ENCODE measurements around the gene HBZ.
"Not testable (repeated sequence)": the region's sequence is repeated elsewhere in the genome, so short reads cannot be mapped to it uniquely, and the experiment has no call there.

Gene HBZ

GRCh38 chr16:173211-173854 lies 20.9 kb downstream of the HBZ start:
- not testable (repeated sequence) for H3K9me3 Mint-ChIP-seq; H3K36me3 Mint-ChIP-seq (ENCODE audit: insufficient read depth); ATAC-seq (replicated peaks); H3K4me1 Mint-ChIP-seq (ENCODE audit: low read depth in 2 of 2); H3K27ac Mint-ChIP-seq; DNase-seq
- peaks cover 67 to 81% of the 10 kb centered on the region in 2 donors for H3K27me3 Mint-ChIP-seq
- H3K4me3 Mint-ChIP-seq: peak overlapping the region; percentile 47 to 59

GRCh38 chr16:173928-174769 lies 21.7 kb downstream of the HBZ start:
- H3K4me1 Mint-ChIP-seq (ENCODE audit: low read depth in 2 of 2); H3K36me3 Mint-ChIP-seq (ENCODE audit: insufficient read depth); H3K27ac Mint-ChIP-seq; ATAC-seq (replicated peaks); DNase-seq; H3K9me3 Mint-ChIP-seq: not testable (repeated sequence)
- Mint-ChIP-seq H3K27me3 (peaks cover 62 to 75% of the 10 kb centered on the region in 2 donors), H3K4me3 (peak overlapping the region in 1 of 2 donors; percentile 59)

- peaks cover 58 to 64% of the 10 kb centered on the region in 2 donors for H3K27me3 Mint-ChIP-seq
Observed at GRCh38 chr16:175011-175949, 22.8 kb downstream of the HBZ start.

GRCh38 chr16:176006-176405 lies 23.6 kb downstream of the HBZ start:
- not testable (repeated sequence) for H3K4me1 Mint-ChIP-seq (ENCODE audit: low read depth in 2 of 2); ATAC-seq (replicated peaks); DNase-seq; H3K36me3 Mint-ChIP-seq (ENCODE audit: insufficient read depth); H3K9me3 Mint-ChIP-seq; H3K27ac Mint-ChIP-seq
- peaks cover 51 to 56% of the 10 kb centered on the region in 2 donors for H3K27me3 Mint-ChIP-seq
- H3K4me3 Mint-ChIP-seq: peak overlapping the region in 1 of 2 donors; percentile 44

More at GRCh38 chr16:175011-175949, 22.8 kb downstream of the HBZ start:
- Mint-ChIP-seq H3K4me1 (ENCODE audit: low read depth in 2 of 2) (peaks cover 5 to 6% of the 10 kb centered on the region in 2 donors), H3K36me3 (ENCODE audit: insufficient read depth) (no peaks in the 10 kb centered on the region), H3K4me3 (peak overlapping the region; percentile 44 to 49), H3K27ac (no peak overlapping the region), H3K9me3 (no peaks in the 10 kb centered on the region)
- DNase-seq: no peak
- ATAC-seq (replicated peaks): no peak

- Mint-ChIP-seq H3K27me3 (peaks cover 44 to 49% of the 10 kb centered on the region in 2 donors), H3K27ac (peak within 1 kb of the TSS in 1 of 2 donors; percentile 51), H3K4me3 (peak within 1 kb of the TSS; percentile 15 to 56)
- not testable (repeated sequence) for H3K36me3 Mint-ChIP-seq (ENCODE audit: insufficient read depth); DNase-seq; H3K4me1 Mint-ChIP-seq (ENCODE audit: low read depth in 2 of 2); H3K9me3 Mint-ChIP-seq
- peak; percentile 39 for ATAC-seq (replicated peaks)
Observed at GRCh38 chr16:176477-177382, 24.3 kb downstream of the HBZ start, which contains the start of gene HBA1. TSS of gene HBA1 (plus strand) at chr16:176680. CDS start at chr16:176717, 37 bp downstream.

- H3K4me3 Mint-ChIP-seq: peak overlapping the region; percentile 15 to 56
- H3K9me3 Mint-ChIP-seq: no peaks in the 10 kb centered on the region
- DNase-seq (no peak), ATAC-seq (replicated peaks) (no peak)
- peaks cover 10% of the 10 kb centered on the region for H3K36me3 Mint-ChIP-seq (ENCODE audit: insufficient read depth)
- H3K27me3 Mint-ChIP-seq: peaks cover 41 to 44% of the 10 kb centered on the region in 2 donors
- H3K4me1 Mint-ChIP-seq (ENCODE audit: low read depth in 2 of 2): peaks cover 5 to 6% of the 10 kb centered on the region in 2 donors
- H3K27ac Mint-ChIP-seq: peak overlapping the region in 1 of 2 donors; percentile 51
Observed at GRCh38 chr16:177394-177822, 25.0 kb downstream of the HBZ start.

- Mint-ChIP-seq H3K27ac (peak overlapping the region in 1 of 2 donors; percentile 51), H3K4me3 (peak overlapping the region in 1 of 2 donors; percentile 56), H3K9me3 (no peaks in the 10 kb centered on the region), H3K36me3 (ENCODE audit: insufficient read depth) (peaks cover 11% of the 10 kb centered on the region), H3K27me3 (peaks cover 41 to 43% of the 10 kb centered on the region in 2 donors), H3K4me1 (ENCODE audit: low read depth in 2 of 2) (peaks cover 5 to 6% of the 10 kb centered on the region in 2 donors)
- DNase-seq: no peak
- no peak for ATAC-seq (replicated peaks)
Observed at GRCh38 chr16:177981-178667, 25.7 kb downstream of the HBZ start.

GRCh38 chr16:178668-179015 lies 26.2 kb downstream of the HBZ start:
- Mint-ChIP-seq H3K27ac (no peak overlapping the region), H3K27me3 (peaks cover 37 to 38% of the 10 kb centered on the region in 2 donors), H3K4me1 (ENCODE audit: low read depth in 2 of 2) (peaks cover 5 to 6% of the 10 kb centered on the region in 2 donors), H3K4me3 (no peak overlapping the region), H3K9me3 (no peaks in the 10 kb centered on the region), H3K36me3 (ENCODE audit: insufficient read depth) (peaks cover 11% of the 10 kb centered on the region)
- ATAC-seq (replicated peaks) (no peak), DNase-seq (no peak)

- DNase-seq (no peak), ATAC-seq (replicated peaks) (no peak)
- H3K36me3 Mint-ChIP-seq (ENCODE audit: insufficient read depth): peaks cover 11% of the 10 kb centered on the region
- no peaks in the 10 kb centered on the region for H3K9me3 Mint-ChIP-seq
- H3K27me3 Mint-ChIP-seq: peaks cover 29 to 30% of the 10 kb centered on the region in 2 donors
- peak overlapping the region in 1 of 2 donors; percentile 51 for H3K27ac Mint-ChIP-seq
- H3K4me3 Mint-ChIP-seq: peak overlapping the region; percentile 59 to 74
- peaks cover 5% of the 10 kb centered on the region in 2 donors for H3K4me1 Mint-ChIP-seq (ENCODE audit: low read depth in 2 of 2)
Observed at GRCh38 chr16:179211-180092, 27.0 kb downstream of the HBZ start.

GRCh38 chr16:180101-180675 lies 27.7 kb downstream of the HBZ start, which contains the start of gene HBQ1:
TSS of gene HBQ1 (plus strand) at chr16:180459. CDS start at chr16:180487, 28 bp downstream.
- Mint-ChIP-seq H3K27ac (peak within 1 kb of the TSS in 1 of 2 donors; percentile 51), H3K27me3 (peaks cover 22 to 23% of the 10 kb centered on the region in 2 donors), H3K36me3 (ENCODE audit: insufficient read depth) (peaks cover 18% of the 10 kb centered on the region), H3K4me1 (ENCODE audit: low read depth in 2 of 2) (peaks cover 2 to 3% of the 10 kb centered on the region in 2 donors), H3K9me3 (no peaks in the 10 kb centered on the region), H3K4me3 (peak within 1 kb of the TSS; percentile 59 to 74)
- DNase-seq: no peak
- no peak for ATAC-seq (replicated peaks)

Data from effector memory CD8-positive, alpha-beta T cell (primary cell).